GM18499 (cell line): ENCODE measurements around the gene USP3.
"Not testable (repeated sequence)": the region's sequence is repeated elsewhere in the genome, so short reads cannot be mapped to it uniquely, and the experiment has no call there.

Source experiments
- ATAC-seq: cut with Tn5 transposase; IDR thresholded peaks from one replicate; pipeline ENCODE4 v1.9.1; 2021; ENCODE audit warnings: moderate number of reproducible peaks; ENCODE audit not compliant: insufficient read depth, unreplicated experiment

USP3 gene

GRCh38 chr15:63601026-63601703 lies 96.8 kb downstream of the USP3 start:
- peak; percentile 5 for ATAC-seq

GRCh38 chr15:63601704-63602185 lies 97.4 kb downstream of the USP3 start:
- ATAC-seq, result no peak

- no peak for ATAC-seq
Measured at GRCh38 chr15:63602595-63602994, 98.2 kb downstream of the USP3 start.

- ATAC-seq, result no peak
Measured at GRCh38 chr15:63603516-63603915, 99.1 kb downstream of the USP3 start.

GRCh38 chr15:63604281-63604680 lies 99.9 kb downstream of the USP3 start:
- no peak for ATAC-seq

GRCh38 chr15:63605036-63605435 lies 100.6 kb downstream of the USP3 start:
- no peak for ATAC-seq

- ATAC-seq, result no peak
Measured at GRCh38 chr15:63605816-63606215, 101.4 kb downstream of the USP3 start.

- ATAC-seq, result no peak
Measured at GRCh38 chr15:63606308-63606707, 101.9 kb downstream of the USP3 start.

GRCh38 chr15:63608989-63609388 lies 104.6 kb downstream of the USP3 start:
- no peak for ATAC-seq

GRCh38 chr15:63609448-63609847 lies 105.1 kb downstream of the USP3 start:
- no peak for ATAC-seq

GRCh38 chr15:63610209-63610841 lies 105.9 kb downstream of the USP3 start:
- no peak for ATAC-seq

- no peak for ATAC-seq
Measured at GRCh38 chr15:63611177-63611576, 106.8 kb downstream of the USP3 start.

- ATAC-seq, result no peak
Measured at GRCh38 chr15:63612300-63612699, 107.9 kb downstream of the USP3 start.

GRCh38 chr15:63615935-63616334 lies 111.5 kb downstream of the USP3 start:
- no peak for ATAC-seq

GRCh38 chr15:63617147-63617546 lies 112.8 kb downstream of the USP3 start:
- not testable (repeated sequence) for ATAC-seq

GRCh38 chr15:63617627-63618026 lies 113.2 kb downstream of the USP3 start:
- not testable (repeated sequence) for ATAC-seq

- not testable (repeated sequence) for ATAC-seq
Measured at GRCh38 chr15:63620760-63621159, 116.4 kb downstream of the USP3 start.

- no peak for ATAC-seq
Measured at GRCh38 chr15:63623232-63623969, 119.0 kb downstream of the USP3 start.

GRCh38 chr15:63626955-63627354 lies 122.6 kb downstream of the USP3 start:
- no peak for ATAC-seq

GRCh38 chr15:63628123-63628822 lies 123.9 kb downstream of the USP3 start:
- no peak for ATAC-seq
